ENCODE measurements around the gene NMRK2.
A peak's percentile ranks its signal among the peaks of the same experiment; 100 is the strongest.
"Not testable (repeated sequence)": the region's sequence is repeated elsewhere in the genome, so short reads cannot be mapped to it uniquely, and the experiment has no call there.

NMRK2 gene

GRCh38 chr19:3967983-3968382 is 35.1 kb downstream of the NMRK2 start:
- Histone ChIP-seq H3K27ac (ENCODE audit: low read length) (peak overlapping the region; percentile 98), H3K36me3 (ENCODE audit: control insufficient read depth in 2 of 2, insufficient read depth in 2 of 2, low read length in 2 of 2) (peaks cover 25 to 29% of the 10 kb centered on the region in 2 donors), H3K9ac (ENCODE audit: low read length in 2 of 2) (peak overlapping the region; percentile 42 to 55), H3K4me3 (ENCODE audit: low read length in 2 of 2) (peak overlapping the region in 1 of 2 donors; percentile 64), H3K4me1 (ENCODE audit: control insufficient read depth, insufficient read depth, low read length) (peaks cover 50% of the 10 kb centered on the region)
- not testable (repeated sequence) for H3K27me3 ChIP-seq (ENCODE audit: control insufficient read depth in 1 of 2, insufficient read depth in 2 of 2, low read length in 2 of 2); H3K9me3 ChIP-seq (ENCODE audit: control insufficient read depth in 2 of 2, low read length in 2 of 2)

- peak overlapping the region; percentile 88 to 94 for H3K4me3 ChIP-seq (ENCODE audit: low read length in 2 of 2)
- peak overlapping the region; percentile 98 for H3K27ac ChIP-seq (ENCODE audit: low read length)
- H3K27me3 ChIP-seq (ENCODE audit: control insufficient read depth in 1 of 2, insufficient read depth in 2 of 2, low read length in 2 of 2): no peaks in the 10 kb centered on the region
- H3K9me3 ChIP-seq (ENCODE audit: control insufficient read depth in 2 of 2, low read length in 2 of 2): no peaks in the 10 kb centered on the region
- H3K4me1 ChIP-seq (ENCODE audit: control insufficient read depth, insufficient read depth, low read length): peaks cover 50% of the 10 kb centered on the region
- H3K36me3 ChIP-seq (ENCODE audit: control insufficient read depth in 2 of 2, insufficient read depth in 2 of 2, low read length in 2 of 2): peaks cover 17 to 21% of the 10 kb centered on the region in 2 donors
- peak overlapping the region; percentile 98 to 99 for H3K9ac ChIP-seq (ENCODE audit: low read length in 2 of 2)
These were observed 35.9 kb downstream of the NMRK2 start for GRCh38 chr19:3968556-3969434.

- peak overlapping the region; percentile 98 for H3K27ac ChIP-seq (ENCODE audit: low read length)
- H3K4me1 ChIP-seq (ENCODE audit: control insufficient read depth, insufficient read depth, low read length): peaks cover 50% of the 10 kb centered on the region
- peak overlapping the region; percentile 98 to 99 for H3K9ac ChIP-seq (ENCODE audit: low read length in 2 of 2)
- peak overlapping the region; percentile 88 to 94 for H3K4me3 ChIP-seq (ENCODE audit: low read length in 2 of 2)
- no peaks in the 10 kb centered on the region for H3K27me3 ChIP-seq (ENCODE audit: control insufficient read depth in 1 of 2, insufficient read depth in 2 of 2, low read length in 2 of 2)
- H3K9me3 ChIP-seq (ENCODE audit: control insufficient read depth in 2 of 2, low read length in 2 of 2): no peaks in the 10 kb centered on the region
- peaks cover 10 to 14% of the 10 kb centered on the region in 2 donors for H3K36me3 ChIP-seq (ENCODE audit: control insufficient read depth in 2 of 2, insufficient read depth in 2 of 2, low read length in 2 of 2)
These were observed 36.8 kb downstream of the NMRK2 start for GRCh38 chr19:3969435-3970312.

- Histone ChIP-seq H3K9ac (ENCODE audit: low read length in 2 of 2) (peak overlapping the region; percentile 98 to 99), H3K36me3 (ENCODE audit: control insufficient read depth in 2 of 2, insufficient read depth in 2 of 2, low read length in 2 of 2) (peaks cover 10 to 13% of the 10 kb centered on the region in 2 donors), H3K4me3 (ENCODE audit: low read length in 2 of 2) (peak overlapping the region; percentile 88 to 94), H3K27ac (ENCODE audit: low read length) (peak overlapping the region; percentile 98), H3K9me3 (ENCODE audit: control insufficient read depth in 2 of 2, low read length in 2 of 2) (no peaks in the 10 kb centered on the region), H3K27me3 (ENCODE audit: control insufficient read depth in 1 of 2, insufficient read depth in 2 of 2, low read length in 2 of 2) (no peaks in the 10 kb centered on the region), H3K4me1 (ENCODE audit: control insufficient read depth, insufficient read depth, low read length) (peaks cover 46% of the 10 kb centered on the region)
These were observed 37.5 kb downstream of the NMRK2 start for GRCh38 chr19:3970313-3970807.

GRCh38 chr19:3970808-3971598 is 38.1 kb downstream of the NMRK2 start, which contains the start of gene DAPK3:
Gene DAPK3, minus strand, starts transcription at chr19:3971099. Its CDS starts 1,364 bp downstream, at chr19:3969735.
- peaks cover 42% of the 10 kb centered on the region for H3K4me1 ChIP-seq (ENCODE audit: control insufficient read depth, insufficient read depth, low read length)
- no peaks in the 10 kb centered on the region for H3K27me3 ChIP-seq (ENCODE audit: control insufficient read depth in 1 of 2, insufficient read depth in 2 of 2, low read length in 2 of 2)
- peak within 1 kb of the TSS; percentile 98 for H3K27ac ChIP-seq (ENCODE audit: low read length)
- H3K9ac ChIP-seq (ENCODE audit: low read length in 2 of 2): peak within 1 kb of the TSS; percentile 98 to 99
- no peaks in the 10 kb centered on the region for H3K9me3 ChIP-seq (ENCODE audit: control insufficient read depth in 2 of 2, low read length in 2 of 2)
- peaks cover 9 to 17% of the 10 kb centered on the region in 2 donors for H3K36me3 ChIP-seq (ENCODE audit: control insufficient read depth in 2 of 2, insufficient read depth in 2 of 2, low read length in 2 of 2)
- H3K4me3 ChIP-seq (ENCODE audit: low read length in 2 of 2): peak within 1 kb of the TSS; percentile 88 to 94

GRCh38 chr19:3975144-3975543 is 42.3 kb downstream of the NMRK2 start:
- H3K9me3 ChIP-seq (ENCODE audit: control insufficient read depth in 2 of 2, low read length in 2 of 2): no peaks in the 10 kb centered on the region
- H3K9ac ChIP-seq (ENCODE audit: low read length in 2 of 2): no peak overlapping the region
- H3K36me3 ChIP-seq (ENCODE audit: control insufficient read depth in 2 of 2, insufficient read depth in 2 of 2, low read length in 2 of 2): peaks cover 38 to 42% of the 10 kb centered on the region in 2 donors
- H3K27ac ChIP-seq (ENCODE audit: low read length): no peak overlapping the region
- H3K27me3 ChIP-seq (ENCODE audit: control insufficient read depth in 1 of 2, insufficient read depth in 2 of 2, low read length in 2 of 2): no peaks in the 10 kb centered on the region
- no peak overlapping the region for H3K4me3 ChIP-seq (ENCODE audit: low read length in 2 of 2)
- peaks cover 4% of the 10 kb centered on the region for H3K4me1 ChIP-seq (ENCODE audit: control insufficient read depth, insufficient read depth, low read length)

GRCh38 chr19:3975637-3976087 is 42.8 kb downstream of the NMRK2 start:
- Histone ChIP-seq H3K4me1 (ENCODE audit: control insufficient read depth, insufficient read depth, low read length) (peaks cover 3% of the 10 kb centered on the region), H3K4me3 (ENCODE audit: low read length in 2 of 2) (no peak overlapping the region), H3K27me3 (ENCODE audit: control insufficient read depth in 1 of 2, insufficient read depth in 2 of 2, low read length in 2 of 2) (no peaks in the 10 kb centered on the region), H3K9me3 (ENCODE audit: control insufficient read depth in 2 of 2, low read length in 2 of 2) (no peaks in the 10 kb centered on the region), H3K27ac (ENCODE audit: low read length) (no peak overlapping the region), H3K36me3 (ENCODE audit: control insufficient read depth in 2 of 2, insufficient read depth in 2 of 2, low read length in 2 of 2) (peaks cover 43 to 47% of the 10 kb centered on the region in 2 donors), H3K9ac (ENCODE audit: low read length in 2 of 2) (no peak overlapping the region)

- no peaks in the 10 kb centered on the region for H3K27me3 ChIP-seq (ENCODE audit: control insufficient read depth in 1 of 2, insufficient read depth in 2 of 2, low read length in 2 of 2)
These were observed 43.8 kb downstream of the NMRK2 start for GRCh38 chr19:3976495-3977241.

GRCh38 chr19:3977242-3978143 is 44.6 kb downstream of the NMRK2 start:
- H3K36me3 ChIP-seq (ENCODE audit: control insufficient read depth in 2 of 2, insufficient read depth in 2 of 2, low read length in 2 of 2): peaks cover 62 to 66% of the 10 kb centered on the region in 2 donors
- no peak overlapping the region for H3K4me3 ChIP-seq (ENCODE audit: low read length in 2 of 2)
- H3K9ac ChIP-seq (ENCODE audit: low read length in 2 of 2): no peak overlapping the region
- no peak overlapping the region for H3K27ac ChIP-seq (ENCODE audit: low read length)
- H3K4me1 ChIP-seq (ENCODE audit: control insufficient read depth, insufficient read depth, low read length): peaks cover 9% of the 10 kb centered on the region
- no peaks in the 10 kb centered on the region for H3K9me3 ChIP-seq (ENCODE audit: control insufficient read depth in 2 of 2, low read length in 2 of 2)
- H3K27me3 ChIP-seq (ENCODE audit: control insufficient read depth in 1 of 2, insufficient read depth in 2 of 2, low read length in 2 of 2): no peaks in the 10 kb centered on the region

More at GRCh38 chr19:3976495-3977241, 43.8 kb downstream of the NMRK2 start:
- Histone ChIP-seq H3K9me3 (ENCODE audit: control insufficient read depth in 2 of 2, low read length in 2 of 2) (no peaks in the 10 kb centered on the region), H3K27ac (ENCODE audit: low read length) (no peak overlapping the region), H3K36me3 (ENCODE audit: control insufficient read depth in 2 of 2, insufficient read depth in 2 of 2, low read length in 2 of 2) (peaks cover 53 to 57% of the 10 kb centered on the region in 2 donors), H3K9ac (ENCODE audit: low read length in 2 of 2) (no peak overlapping the region), H3K4me3 (ENCODE audit: low read length in 2 of 2) (no peak overlapping the region), H3K4me1 (ENCODE audit: control insufficient read depth, insufficient read depth, low read length) (peaks cover 2% of the 10 kb centered on the region)
